ENCODE results near the gene PLA2G2E.
A peak's percentile ranks its signal among the peaks of the same experiment; 100 is the strongest.

The PLA2G2E gene

GRCh38 chr1:19918057-19918456, 5.4 kb downstream of the PLA2G2E start:
- Mint-ChIP-seq H3K9me3 (ENCODE audit: low read depth) (no peaks in the 10 kb centered on the region), H3K4me3 (no peak overlapping the region), H3K27me3 (no peaks in the 10 kb centered on the region), H3K4me1 (ENCODE audit: low read depth) (peaks cover 2% of the 10 kb centered on the region), H3K36me3 (peaks cover 2% of the 10 kb centered on the region), H3K27ac (no peak overlapping the region)

GRCh38 chr1:19910650-19911049, 12.8 kb downstream of the PLA2G2E start:
- Mint-ChIP-seq H3K4me3 (no peak overlapping the region), H3K9me3 (ENCODE audit: low read depth) (no peaks in the 10 kb centered on the region), H3K27ac (no peak overlapping the region), H3K36me3 (peaks cover 13% of the 10 kb centered on the region), H3K27me3 (no peaks in the 10 kb centered on the region), H3K4me1 (ENCODE audit: low read depth) (no peaks in the 10 kb centered on the region)

DNA sequence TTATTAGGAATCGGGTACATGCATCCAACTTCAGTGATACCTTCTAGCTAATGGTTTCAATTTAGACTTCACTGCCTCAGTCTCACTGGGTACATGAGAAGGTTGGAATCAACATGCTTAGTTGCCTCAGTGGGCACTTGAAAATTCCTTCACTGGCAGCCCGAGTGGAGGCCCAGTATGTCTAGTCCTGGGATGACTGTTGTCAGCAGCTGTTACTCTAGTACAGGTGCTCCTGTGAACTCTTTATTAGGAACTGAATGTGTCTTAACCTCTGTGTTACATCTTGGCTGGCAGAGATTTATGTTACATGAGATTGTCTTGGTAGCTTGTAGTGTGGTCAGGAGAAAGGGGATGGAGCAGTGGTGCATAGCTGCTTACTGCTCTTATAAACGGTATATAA, 13.4 kb downstream of the PLA2G2E start:
- Mint-ChIP-seq H3K4me3 (no peak overlapping the region), H3K27ac (no peak overlapping the region), H3K4me1 (ENCODE audit: low read depth) (no peaks in the 10 kb centered on the region), H3K27me3 (no peaks in the 10 kb centered on the region), H3K9me3 (ENCODE audit: low read depth) (no peaks in the 10 kb centered on the region), H3K36me3 (peaks cover 16% of the 10 kb centered on the region)

- Mint-ChIP-seq H3K36me3 (peaks cover 14% of the 10 kb centered on the region), H3K27me3 (no peaks in the 10 kb centered on the region), H3K4me1 (ENCODE audit: low read depth) (no peaks in the 10 kb centered on the region), H3K9me3 (ENCODE audit: low read depth) (no peaks in the 10 kb centered on the region), H3K4me3 (no peak overlapping the region), H3K27ac (no peak overlapping the region)
Measured at GRCh38 chr1:19909392-19909791, 14.0 kb downstream of the PLA2G2E start.

GRCh38 chr1:19907456-19907855, 16.0 kb downstream of the PLA2G2E start:
- H3K27me3 Mint-ChIP-seq = no peaks in the 10 kb centered on the region
- peaks cover 20% of the 10 kb centered on the region for H3K36me3 Mint-ChIP-seq
- no peak overlapping the region for H3K4me3 Mint-ChIP-seq
- H3K9me3 Mint-ChIP-seq (ENCODE audit: low read depth) = no peaks in the 10 kb centered on the region
- no peak overlapping the region for H3K27ac Mint-ChIP-seq
- H3K4me1 Mint-ChIP-seq (ENCODE audit: low read depth) = no peaks in the 10 kb centered on the region

DNA sequence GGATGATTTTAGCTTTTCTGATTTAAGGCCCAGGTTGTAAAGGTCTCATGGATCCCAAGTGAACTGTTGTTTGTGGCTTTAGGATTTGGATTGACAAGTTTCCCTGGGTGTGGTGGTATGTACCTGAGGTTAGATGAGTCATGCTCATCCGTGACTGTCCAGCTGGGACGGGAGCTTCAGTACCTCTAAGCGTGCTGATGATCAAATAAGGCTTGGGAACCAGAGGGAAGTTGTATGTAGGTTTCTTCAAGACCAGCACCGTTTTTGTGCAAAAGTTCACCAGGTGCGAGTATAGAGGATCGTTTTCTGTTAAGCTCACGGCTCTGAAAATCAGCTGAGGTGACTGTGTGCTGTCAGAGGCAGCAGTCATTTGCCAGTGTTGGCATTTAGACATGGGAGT, 19.8 kb downstream of the PLA2G2E start:
- H3K27ac Mint-ChIP-seq = no peak overlapping the region
- H3K4me1 Mint-ChIP-seq (ENCODE audit: low read depth) = no peaks in the 10 kb centered on the region
- no peaks in the 10 kb centered on the region for H3K27me3 Mint-ChIP-seq
- H3K4me3 Mint-ChIP-seq = no peak overlapping the region
- peaks cover 30% of the 10 kb centered on the region for H3K36me3 Mint-ChIP-seq
- H3K9me3 Mint-ChIP-seq (ENCODE audit: low read depth) = no peaks in the 10 kb centered on the region

DNA sequence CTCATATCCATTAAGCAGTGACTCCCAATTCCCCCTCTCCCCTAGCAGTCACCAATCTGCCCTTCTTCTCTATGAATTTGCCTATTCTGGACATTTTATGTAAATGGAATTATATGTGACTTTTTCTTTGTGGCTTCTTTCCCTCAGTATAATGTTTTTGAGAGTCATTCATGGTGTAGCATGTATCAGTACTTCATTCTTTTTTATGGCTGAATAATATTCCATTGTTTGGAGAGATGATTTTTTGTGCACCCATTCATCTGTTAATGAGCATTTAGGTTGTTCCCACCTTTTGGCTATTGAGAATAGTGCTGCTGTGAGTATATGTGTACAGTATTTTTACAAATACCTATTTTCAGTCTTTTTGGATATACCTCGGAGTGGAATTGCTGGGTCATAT, 21.8 kb downstream of the PLA2G2E start:
- Mint-ChIP-seq H3K27ac (no peak overlapping the region), H3K27me3 (no peaks in the 10 kb centered on the region), H3K36me3 (peaks cover 25% of the 10 kb centered on the region), H3K4me3 (no peak overlapping the region), H3K9me3 (ENCODE audit: low read depth) (no peaks in the 10 kb centered on the region), H3K4me1 (ENCODE audit: low read depth) (no peaks in the 10 kb centered on the region)

DNA sequence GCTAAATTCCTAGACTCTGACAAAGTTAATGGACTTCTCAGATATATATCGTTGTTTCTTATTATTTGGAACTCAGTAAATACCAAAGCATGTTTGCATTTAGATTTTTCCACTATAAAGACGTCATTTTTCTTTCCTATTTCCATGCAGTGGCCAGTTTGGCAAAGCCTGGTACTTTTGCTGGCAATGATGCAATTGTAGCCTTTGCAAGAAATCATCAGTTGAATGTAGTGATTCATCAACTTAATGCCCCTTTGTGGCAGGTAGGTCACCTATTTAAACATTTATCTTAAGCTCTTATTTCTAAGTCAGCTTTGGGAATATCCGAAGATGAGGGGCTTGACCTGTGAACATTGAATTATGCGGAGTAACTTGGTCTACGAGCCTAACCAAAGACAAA, 29.2 kb downstream of the PLA2G2E start:
- H3K36me3 Mint-ChIP-seq = peaks cover 8% of the 10 kb centered on the region
- H3K9me3 Mint-ChIP-seq (ENCODE audit: low read depth) = no peaks in the 10 kb centered on the region
- peaks cover 3% of the 10 kb centered on the region for H3K4me1 Mint-ChIP-seq (ENCODE audit: low read depth)
- no peak overlapping the region for H3K4me3 Mint-ChIP-seq
- no peaks in the 10 kb centered on the region for H3K27me3 Mint-ChIP-seq
- H3K27ac Mint-ChIP-seq = no peak overlapping the region

GRCh38 chr1:19893687-19894086, 29.7 kb downstream of the PLA2G2E start:
- Mint-ChIP-seq H3K4me1 (ENCODE audit: low read depth) (peaks cover 5% of the 10 kb centered on the region), H3K9me3 (ENCODE audit: low read depth) (no peaks in the 10 kb centered on the region), H3K27ac (no peak overlapping the region), H3K36me3 (peaks cover 2% of the 10 kb centered on the region), H3K27me3 (no peaks in the 10 kb centered on the region), H3K4me3 (no peak overlapping the region)

- Mint-ChIP-seq H3K36me3 (peaks cover 2% of the 10 kb centered on the region), H3K4me1 (ENCODE audit: low read depth) (peaks cover 14% of the 10 kb centered on the region), H3K9me3 (ENCODE audit: low read depth) (no peaks in the 10 kb centered on the region), H3K27me3 (no peaks in the 10 kb centered on the region), H3K27ac (peak overlapping the region; percentile 9), H3K4me3 (no peak overlapping the region)
Measured at GRCh38 chr1:19892628-19893168, 30.7 kb downstream of the PLA2G2E start.

GRCh38 chr1:19892129-19892528, 31.3 kb downstream of the PLA2G2E start:
- peaks cover 17% of the 10 kb centered on the region for H3K4me1 Mint-ChIP-seq (ENCODE audit: low read depth)
- no peaks in the 10 kb centered on the region for H3K27me3 Mint-ChIP-seq
- H3K36me3 Mint-ChIP-seq = peaks cover 2% of the 10 kb centered on the region
- H3K4me3 Mint-ChIP-seq = no peak overlapping the region
- H3K27ac Mint-ChIP-seq = no peak overlapping the region
- H3K9me3 Mint-ChIP-seq (ENCODE audit: low read depth) = no peaks in the 10 kb centered on the region

DNA sequence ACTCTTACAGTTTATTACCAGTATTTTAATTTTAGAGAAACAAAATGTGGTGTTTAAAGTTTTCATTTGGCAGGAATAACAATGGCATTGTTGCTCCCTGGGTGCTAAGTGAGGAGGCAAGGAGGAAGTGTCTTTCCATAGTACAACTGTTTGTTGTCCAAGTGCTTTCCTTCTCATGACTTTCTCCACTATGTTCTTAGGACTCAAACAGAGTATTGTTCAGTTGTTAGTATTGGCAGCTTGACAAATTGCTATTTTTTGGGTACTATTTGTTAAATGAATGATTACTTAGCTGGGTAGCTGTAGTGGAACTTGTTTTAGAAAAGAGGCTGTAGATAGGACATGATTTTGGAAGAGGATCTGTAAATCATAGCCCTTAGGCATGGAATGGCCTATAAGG, 33.8 kb downstream of the PLA2G2E start:
- H3K36me3 Mint-ChIP-seq = peaks cover 2% of the 10 kb centered on the region
- no peak overlapping the region for H3K27ac Mint-ChIP-seq
- H3K27me3 Mint-ChIP-seq = no peaks in the 10 kb centered on the region
- peaks cover 34% of the 10 kb centered on the region for H3K4me1 Mint-ChIP-seq (ENCODE audit: low read depth)
- no peak overlapping the region for H3K4me3 Mint-ChIP-seq
- H3K9me3 Mint-ChIP-seq (ENCODE audit: low read depth) = no peaks in the 10 kb centered on the region

GRCh38 chr1:19888112-19888511, 35.3 kb downstream of the PLA2G2E start:
- Mint-ChIP-seq H3K4me1 (ENCODE audit: low read depth) (peaks cover 49% of the 10 kb centered on the region), H3K36me3 (peaks cover 2% of the 10 kb centered on the region), H3K27me3 (no peaks in the 10 kb centered on the region), H3K9me3 (ENCODE audit: low read depth) (no peaks in the 10 kb centered on the region), H3K4me3 (no peak overlapping the region), H3K27ac (no peak overlapping the region)

DNA sequence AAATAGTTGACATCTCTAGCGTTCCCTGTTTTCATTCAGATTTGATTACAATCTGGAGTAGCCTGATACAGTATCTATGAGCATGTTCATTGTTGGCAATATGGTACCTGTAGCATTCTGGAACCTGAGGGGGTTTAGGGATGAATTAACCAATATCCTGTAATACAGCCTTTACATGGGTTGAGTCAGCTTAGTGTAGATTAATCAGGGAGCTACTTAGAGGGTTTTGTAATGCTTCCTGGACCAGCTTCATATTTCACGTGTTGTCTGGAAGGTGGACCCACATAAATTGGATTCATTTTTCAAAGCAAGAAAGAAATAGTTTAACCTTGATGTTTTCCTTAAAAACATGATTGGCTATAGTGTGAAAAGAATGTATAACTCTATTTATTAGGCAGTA, 37.6 kb downstream of the PLA2G2E start:
- Mint-ChIP-seq H3K4me1 (ENCODE audit: low read depth) (peaks cover 53% of the 10 kb centered on the region), H3K27me3 (no peaks in the 10 kb centered on the region), H3K27ac (no peak overlapping the region), H3K4me3 (no peak overlapping the region), H3K36me3 (no peaks in the 10 kb centered on the region), H3K9me3 (ENCODE audit: low read depth) (no peaks in the 10 kb centered on the region)

DNA sequence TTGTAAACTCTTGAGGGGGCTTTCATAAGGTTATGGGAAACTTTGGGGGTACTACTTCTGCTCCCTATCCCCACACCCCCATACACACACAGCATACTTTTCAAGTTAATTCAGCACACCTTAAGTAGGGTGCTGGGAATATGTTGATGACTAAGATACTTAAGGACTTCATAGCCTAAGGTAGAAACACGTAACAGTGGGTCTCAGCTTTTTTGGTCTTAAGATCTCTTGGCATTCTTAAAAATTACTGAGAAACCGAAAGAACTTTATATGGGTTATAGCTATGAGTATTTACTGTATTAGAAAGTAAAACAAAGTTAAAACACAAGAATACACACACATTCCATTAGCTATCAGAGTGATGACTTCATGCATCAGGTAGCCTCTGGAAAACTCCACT, 39.1 kb downstream of the PLA2G2E start:
- Mint-ChIP-seq H3K27me3 (no peaks in the 10 kb centered on the region), H3K4me1 (ENCODE audit: low read depth) (peaks cover 53% of the 10 kb centered on the region), H3K9me3 (ENCODE audit: low read depth) (no peaks in the 10 kb centered on the region), H3K4me3 (peak overlapping the region; percentile 90), H3K27ac (no peak overlapping the region), H3K36me3 (no peaks in the 10 kb centered on the region)
